HG02678 (cell line): Measurements from ENCODE around the gene TPST1.
"Not testable (repeated sequence)": the region's sequence is repeated elsewhere in the genome, so short reads cannot be mapped to it uniquely, and the experiment has no call there.

ENCODE experiments used
- ATAC-seq: cut with Tn5 transposase; IDR thresholded peaks from one replicate; pipeline ENCODE4 v1.9.1; 2021; ENCODE audit warnings: mild to moderate bottlenecking, moderate library complexity; ENCODE audit not compliant: unreplicated experiment

Gene TPST1

DNA sequence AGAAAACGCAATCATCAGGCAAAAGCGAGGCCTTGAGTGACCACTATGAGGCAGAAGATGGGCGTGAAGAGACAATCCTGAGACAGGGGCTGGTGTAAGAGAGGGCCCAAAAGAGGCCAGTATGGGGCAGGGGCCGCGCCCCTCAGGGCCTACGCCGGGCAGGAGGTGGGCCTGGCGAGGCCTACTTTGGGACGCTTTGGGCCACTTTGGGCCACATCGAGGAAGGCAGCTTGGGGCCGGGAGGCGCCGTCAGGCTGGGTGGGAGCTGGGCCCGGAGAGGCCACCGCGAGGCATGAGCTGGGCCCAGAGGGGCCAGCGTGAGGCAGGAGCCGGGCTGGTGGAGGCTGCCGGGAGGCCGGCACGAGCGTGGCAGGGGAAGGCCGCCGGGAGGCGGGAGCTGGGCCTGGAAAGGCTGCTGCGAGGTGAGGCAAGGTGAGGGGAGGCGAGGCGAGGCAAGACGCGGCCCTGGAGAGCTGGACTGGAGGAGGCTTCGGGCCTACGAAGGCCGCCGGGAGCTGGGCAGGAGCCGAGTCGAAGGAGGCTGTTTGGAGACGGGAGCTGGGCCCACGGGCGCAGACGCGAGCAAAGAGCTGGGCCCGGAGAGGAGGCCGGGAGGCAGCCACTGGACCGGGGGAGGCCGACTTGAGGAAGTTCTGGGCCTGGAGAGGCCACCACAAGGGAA, 171.3 kb downstream of the TPST1 start:
- no peak for ATAC-seq

DNA sequence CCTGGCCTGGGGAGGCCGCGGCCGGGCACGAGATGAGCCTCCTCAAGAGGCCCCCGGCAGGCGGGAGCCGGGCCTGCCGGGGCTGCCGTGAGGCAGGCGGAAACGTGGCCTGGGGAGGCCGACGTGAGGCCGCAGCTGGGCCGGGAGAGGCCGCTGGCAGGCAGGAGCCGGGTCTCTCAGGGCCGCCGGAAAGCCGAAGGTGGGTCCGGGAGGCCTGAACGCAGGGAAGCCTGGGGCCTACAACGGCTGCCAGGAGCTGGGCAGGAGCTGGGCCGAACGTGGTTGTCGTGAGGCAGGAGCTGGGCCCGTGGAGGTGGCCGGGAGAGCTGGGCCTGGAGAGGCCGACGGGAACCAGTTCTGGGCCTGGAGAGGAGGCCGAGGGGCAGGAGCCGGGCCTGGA, 171.9 kb downstream of the TPST1 start:
- no peak for ATAC-seq

DNA sequence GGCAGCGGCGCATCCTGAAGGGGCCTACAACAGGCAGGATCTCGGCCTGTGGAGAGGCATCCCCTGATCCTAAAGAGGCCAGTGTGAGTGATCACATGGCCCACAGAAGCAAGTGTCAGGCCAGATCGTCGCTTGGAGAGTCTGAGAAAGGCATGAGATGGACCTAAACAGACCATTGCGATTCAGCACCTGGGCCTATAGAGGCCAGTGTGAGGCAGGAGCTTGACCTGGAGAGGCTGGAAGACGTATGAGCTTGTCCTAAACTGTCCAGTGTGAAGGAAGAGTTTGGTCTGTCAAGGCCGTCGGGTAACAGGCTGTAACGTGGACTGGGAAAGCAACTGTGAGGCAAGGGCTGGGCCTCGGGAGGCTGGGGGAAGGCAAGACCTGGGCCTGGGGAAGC, 172.6 kb downstream of the TPST1 start:
- no peak for ATAC-seq

DNA sequence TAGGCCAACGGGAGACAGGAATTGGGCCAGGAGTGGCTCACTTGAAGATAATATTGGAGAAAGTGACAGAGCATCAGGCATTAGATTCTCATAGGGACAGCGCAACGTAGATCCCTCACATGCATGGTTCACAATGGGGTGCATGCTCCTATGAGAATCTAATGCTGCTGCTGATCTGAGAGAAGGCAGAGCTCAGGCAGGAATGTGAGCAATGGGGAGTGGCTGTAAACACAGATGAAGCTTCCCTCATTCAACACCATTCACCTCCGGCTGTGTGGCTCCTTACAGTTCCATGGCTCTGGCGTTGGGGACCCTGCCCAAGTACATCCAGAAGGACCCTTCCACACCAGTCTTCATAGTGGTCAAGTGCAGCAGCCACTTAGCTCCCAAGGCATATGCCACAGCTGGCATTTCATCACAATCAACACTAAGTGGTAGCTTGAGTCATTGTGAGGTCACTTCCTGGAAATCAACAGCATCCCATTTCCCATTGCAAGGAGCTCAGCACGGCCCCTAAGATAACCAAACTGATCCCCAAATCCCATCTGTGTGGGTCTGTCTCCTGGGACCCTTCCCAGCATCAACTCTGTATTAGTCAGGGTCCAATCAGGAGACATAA, 174.5 kb downstream of the TPST1 start:
- no peak for ATAC-seq

- no peak for ATAC-seq
Observed at GRCh38 chr7:66380272-66380888, 175.2 kb downstream of the TPST1 start.

DNA sequence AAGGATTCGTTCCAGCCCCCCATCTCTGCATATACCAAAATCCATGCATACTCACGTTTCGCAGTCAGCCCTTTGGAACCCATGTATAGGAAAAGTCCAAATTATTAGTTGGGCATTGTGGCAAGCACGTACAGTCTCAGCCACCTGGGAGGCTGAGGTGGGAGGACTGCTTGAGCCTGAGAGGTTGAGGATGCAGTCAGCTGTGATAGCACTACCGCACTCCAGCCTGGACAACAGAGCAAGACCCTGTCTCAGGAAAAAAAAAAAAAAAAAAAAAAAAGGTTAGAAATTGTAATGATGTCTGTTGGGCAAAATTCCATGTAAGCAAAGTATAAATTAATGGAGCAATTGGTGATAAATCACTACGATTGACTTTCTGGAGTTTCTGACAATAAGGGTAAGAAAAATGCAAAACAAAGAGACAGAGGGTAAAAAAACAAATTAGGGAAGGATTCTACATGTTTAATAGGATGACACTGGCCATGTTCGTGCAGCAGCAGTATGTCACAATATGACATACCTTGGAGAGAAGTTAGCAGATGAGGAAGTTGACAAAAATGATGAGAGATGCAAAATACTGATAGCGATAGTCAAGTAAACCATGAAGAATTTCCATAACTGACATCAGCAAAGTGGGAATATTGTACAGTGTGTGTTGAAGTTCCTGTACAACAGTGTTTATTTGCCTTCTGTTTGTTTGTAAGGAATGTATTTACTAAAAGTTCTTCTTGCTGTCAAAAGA, 177.2 kb downstream of the TPST1 start:
- ATAC-seq: not testable (repeated sequence)

- not testable (repeated sequence) for ATAC-seq
Observed at GRCh38 chr7:66385191-66385905, 180.2 kb downstream of the TPST1 start.

- not testable (repeated sequence) for ATAC-seq
Observed at GRCh38 chr7:66395128-66395571, 190.0 kb downstream of the TPST1 start.

DNA sequence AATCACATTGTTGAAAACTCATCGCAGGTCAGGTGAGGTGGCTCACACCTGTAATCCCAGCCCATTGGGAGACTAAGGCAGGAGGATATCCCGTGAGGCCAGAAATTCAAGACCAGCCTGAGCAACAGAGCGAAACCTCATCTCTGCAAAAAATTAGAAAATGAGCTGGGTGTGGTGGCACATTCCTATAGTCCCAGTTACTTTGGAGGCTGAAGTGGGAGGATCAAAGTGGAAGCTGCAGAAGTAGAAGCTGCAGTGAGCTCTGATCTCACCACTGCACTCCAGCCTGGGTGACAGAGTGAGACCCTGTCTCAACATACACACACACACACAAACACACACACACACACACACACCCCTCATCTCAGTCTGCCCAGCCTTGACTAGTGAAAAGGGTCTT, 190.9 kb downstream of the TPST1 start:
- not testable (repeated sequence) for ATAC-seq

- not testable (repeated sequence) for ATAC-seq
Observed at GRCh38 chr7:66398841-66399240, 193.7 kb downstream of the TPST1 start.

GRCh38 chr7:66399566-66399965, 194.4 kb downstream of the TPST1 start:
- no peak for ATAC-seq

DNA sequence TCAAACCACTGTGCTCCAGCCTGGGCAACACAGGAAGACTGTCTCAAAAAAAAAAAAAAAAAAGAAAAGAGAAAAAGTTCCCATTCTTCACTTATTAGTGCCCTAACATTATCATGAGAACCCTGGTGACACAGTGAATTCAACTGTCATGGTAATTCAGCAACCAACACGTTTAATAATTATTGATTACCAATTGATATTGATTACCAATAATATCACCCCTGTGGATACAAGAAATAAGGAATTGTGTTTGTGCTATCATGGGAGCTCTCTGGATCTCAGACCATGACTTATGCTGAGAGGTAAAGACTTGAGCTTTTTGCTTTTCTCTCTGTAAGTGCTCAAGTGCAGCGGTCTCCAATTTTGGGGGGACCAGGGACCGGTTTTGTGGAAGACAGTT, 195.3 kb downstream of the TPST1 start:
- no peak for ATAC-seq

- not testable (repeated sequence) for ATAC-seq
Observed at GRCh38 chr7:66401126-66401525, 196.0 kb downstream of the TPST1 start.

DNA sequence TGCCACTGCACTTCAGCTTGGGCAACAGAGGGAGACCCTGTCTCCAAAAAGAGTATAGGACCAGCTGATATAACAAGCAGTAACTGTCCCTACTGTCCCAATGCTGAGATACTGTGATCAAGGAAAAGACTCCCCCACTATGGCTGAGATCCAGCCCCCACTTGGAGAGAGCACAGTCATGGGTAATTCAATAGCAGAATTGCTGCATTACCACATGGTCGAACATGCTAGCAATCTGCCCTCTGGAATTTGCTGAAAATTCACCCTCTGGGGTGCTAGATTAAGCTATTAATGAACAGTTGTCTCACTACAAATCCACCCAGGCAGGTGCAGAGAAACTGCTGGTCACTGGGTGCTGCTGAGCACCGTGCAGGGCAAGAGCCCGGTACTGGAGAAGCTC, 196.8 kb downstream of the TPST1 start:
- ATAC-seq: not testable (repeated sequence)

- ATAC-seq: no peak
Observed at GRCh38 chr7:66403564-66403963, 198.4 kb downstream of the TPST1 start.

- no peak for ATAC-seq
Observed at GRCh38 chr7:66409493-66409892, 204.4 kb downstream of the TPST1 start.
